Muscle of leg (tissue), 11 donors: ENCODE data around the gene MYO5C. TPM values are rescaled to one million over a fixed set of nuclear protein-coding genes. Genes with fewer than 3 reads are reported as not detected.
A peak's percentile ranks its signal among the peaks of the same experiment; 100 is the strongest.

Experiments used
- DNase-seq: peaks from one replicate; pipeline ENCODE4 v3.0.0; 2013
- H3K27ac ChIP-seq: one replicate; pipeline ENCODE4 v1.5.1; 2013; ENCODE audit warnings: mild to moderate bottlenecking, low read length, control low read depth
- H3K27me3 ChIP-seq: one replicate; pipeline ENCODE4 v1.6.1; 2013; ENCODE audit warnings: low read length; ENCODE audit not compliant: control insufficient read depth, insufficient read depth
- H3K36me3 ChIP-seq: one replicate; pipeline ENCODE4 v1.6.1; 2013; ENCODE audit warnings: low read length; ENCODE audit not compliant: control insufficient read depth, insufficient read depth
- H3K4me1 ChIP-seq: one replicate; pipeline ENCODE4 v1.6.1; 2013; ENCODE audit warnings: low read length; ENCODE audit not compliant: control insufficient read depth, insufficient read depth
- H3K4me3 ChIP-seq: one replicate; pipeline ENCODE4 v1.5.1; 2013; ENCODE audit warnings: low read length, control low read depth
- H3K9me3 ChIP-seq: replicated peaks from 2 replicates; pipeline ENCODE4 v1.6.1; 2013; ENCODE audit warnings: low read depth, low read length; ENCODE audit not compliant: control insufficient read depth
- WGBS: methylation state at CpG from one replicate; pipeline ENCODE4 v1.1.5; 2013; ENCODE audit warnings: missing lambda C conversion rate; ENCODE audit not compliant: insufficient coverage; 5-methylcytosine and 5-hydroxymethylcytosine counted together
- polyA plus RNA-seq, 8 donors: library from polyadenylated mRNA; unstranded; fragments of 120-200 nt; gene quantifications; one replicate each; pipeline versions ENCODE4 v1.2.1 to v1.2.3, GENCODE V29; 2013; ENCODE audit warnings: inconsistent platforms in 1 of 8, low replicate concordance in 1 of 8; ENCODE audit not compliant: insufficient read length in 8 of 8, insufficient read depth in 1 of 8
- total RNA-seq: library from RNA; stranded (reverse); fragments of 120-200 nt; gene quantifications from one replicate; pipeline ENCODE4 v1.2.4, GENCODE V29; 2013

Gene MYO5C
- total and polyA plus RNA-seq, 9 donors, result 4.9 to 12.4 (median 6.0) TPM

DNA sequence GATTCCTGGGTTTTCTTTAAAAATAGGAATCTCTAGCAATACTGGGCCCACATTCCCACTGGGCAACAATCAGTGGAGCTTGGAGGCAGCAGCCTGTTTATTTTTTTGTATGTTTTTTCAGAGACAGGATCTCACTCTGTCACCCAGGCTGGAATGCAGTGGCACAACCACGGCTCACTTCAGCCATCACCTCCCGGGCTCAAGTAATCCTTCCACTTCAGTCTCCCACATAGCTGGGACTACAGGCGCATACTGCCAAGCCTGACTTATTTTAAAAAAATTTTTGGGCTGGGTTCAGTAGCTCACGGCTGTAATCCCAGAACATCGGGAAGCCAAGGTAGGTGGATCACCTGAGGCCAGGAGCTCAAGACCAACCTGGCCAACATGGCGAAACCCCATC lies 75.4 kb downstream of the MYO5C start:
- Histone ChIP-seq H3K4me1 (no peaks in the 10 kb centered on the region), H3K27me3 (no peaks in the 10 kb centered on the region), H3K9me3 (no peaks in the 10 kb centered on the region), H3K4me3 (no peak overlapping the region), H3K27ac (no peak overlapping the region), H3K36me3 (peaks cover 30% of the 10 kb centered on the region)
- WGBS, result 90% methylated on average over 2 of the region's 6 CpGs
- DNase-seq, result no peak

DNA sequence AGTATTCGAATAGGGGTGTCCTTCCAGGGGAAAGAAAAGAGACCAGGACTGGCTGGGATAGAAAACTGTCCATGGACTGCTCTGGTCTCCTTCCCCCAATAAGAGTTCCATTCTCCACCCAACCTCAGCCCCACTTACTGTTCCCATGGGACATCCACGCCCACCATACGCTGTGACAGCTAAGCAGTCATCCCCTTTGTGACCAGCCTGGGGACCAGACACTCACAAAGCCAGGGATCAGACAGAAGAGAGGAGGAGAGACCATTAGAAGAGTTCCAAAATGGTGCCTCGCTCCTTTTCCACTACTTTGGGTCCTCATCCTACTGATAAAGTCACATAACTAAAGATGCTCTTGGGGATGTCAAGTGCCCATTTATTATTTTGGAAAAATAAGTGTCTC lies 76.8 kb downstream of the MYO5C start:
- Histone ChIP-seq H3K36me3 (peaks cover 30% of the 10 kb centered on the region), H3K4me3 (no peak overlapping the region), H3K9me3 (no peaks in the 10 kb centered on the region), H3K27me3 (no peaks in the 10 kb centered on the region), H3K4me1 (no peaks in the 10 kb centered on the region), H3K27ac (no peak overlapping the region)
- no CpG with 5 or more reads among the region's 4 CpGs for WGBS
- no peak for DNase-seq

DNA sequence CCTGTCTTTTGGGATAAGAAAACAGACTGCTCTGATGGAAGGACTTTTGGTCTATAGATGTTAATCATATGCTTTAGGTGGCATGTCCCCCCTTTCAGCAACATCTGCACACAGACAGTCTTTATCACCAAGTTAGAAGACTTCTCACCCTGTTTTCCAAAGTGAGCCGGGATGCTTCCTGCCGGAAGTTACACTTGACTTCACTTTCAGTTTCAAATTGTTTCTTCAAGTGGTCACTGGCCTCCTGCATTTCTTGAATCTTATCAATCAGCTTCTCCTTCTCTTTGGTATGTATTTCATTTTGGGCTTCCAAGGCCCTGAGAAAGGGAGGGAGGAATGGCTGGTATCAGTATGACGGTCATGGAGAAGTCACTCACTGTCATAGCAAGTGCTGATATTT lies 77.2 kb downstream of the MYO5C start:
- H3K9me3 ChIP-seq, result no peaks in the 10 kb centered on the region
- WGBS, result 100% methylated on average over 3 of the region's 3 CpGs

DNA sequence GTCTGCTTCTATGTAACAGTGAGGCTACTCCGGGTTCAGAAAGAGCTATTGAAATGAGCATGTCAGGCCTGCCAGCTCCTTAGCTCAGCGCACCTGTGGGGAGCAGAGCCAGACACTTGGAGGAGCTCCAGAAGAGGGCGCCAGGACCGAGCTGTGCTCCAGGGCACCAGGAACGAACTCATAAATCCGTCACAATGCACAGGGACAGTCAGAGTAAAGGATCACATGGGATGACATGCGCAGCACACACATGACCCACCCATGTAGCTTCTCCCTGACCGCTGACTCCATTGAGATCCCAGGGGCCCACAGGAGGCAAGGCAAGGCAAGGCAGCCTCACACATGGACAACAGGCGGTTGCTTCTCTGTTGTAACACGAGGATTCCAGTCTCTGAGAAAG lies 78.4 kb downstream of the MYO5C start:
- Histone ChIP-seq H3K36me3 (peaks cover 28% of the 10 kb centered on the region), H3K27me3 (no peaks in the 10 kb centered on the region), H3K4me3 (no peak overlapping the region), H3K4me1 (no peaks in the 10 kb centered on the region), H3K9me3 (no peaks in the 10 kb centered on the region), H3K27ac (no peak overlapping the region)
- 50% methylated on average over 7 of the region's 10 CpGs for WGBS
- DNase-seq, result no peak

More for the DNA sequence above, 77.2 kb downstream of the MYO5C start:
- no peaks in the 10 kb centered on the region for H3K4me1 ChIP-seq
- H3K4me3 ChIP-seq, result no peak overlapping the region
- DNase-seq, result no peak
- peaks cover 26% of the 10 kb centered on the region for H3K36me3 ChIP-seq
- no peak overlapping the region for H3K27ac ChIP-seq
- no peaks in the 10 kb centered on the region for H3K27me3 ChIP-seq

DNA sequence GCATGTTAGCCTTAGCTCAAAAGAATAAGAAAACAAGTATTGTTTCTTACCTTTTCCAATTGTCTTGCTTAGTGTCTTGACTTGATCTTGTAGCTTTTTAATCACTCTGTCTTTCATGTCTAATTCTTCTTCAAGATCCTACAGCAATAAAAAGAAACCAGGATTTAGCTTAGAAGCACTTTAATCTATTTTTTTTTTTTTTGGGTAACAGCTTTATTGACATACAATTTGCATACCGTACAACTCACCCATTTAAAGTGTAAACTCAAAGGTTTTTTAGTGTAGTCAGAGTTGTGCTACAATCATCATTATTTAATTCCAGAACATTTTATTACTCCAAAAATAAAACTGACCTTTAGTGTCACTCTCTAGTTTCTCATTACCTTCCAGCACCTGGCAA lies 81.1 kb downstream of the MYO5C start:
- H3K36me3 ChIP-seq, result peaks cover 31% of the 10 kb centered on the region
- H3K4me1 ChIP-seq, result no peaks in the 10 kb centered on the region
- DNase-seq, result no peak
- H3K9me3 ChIP-seq, result no peaks in the 10 kb centered on the region
- no CpG with 5 or more reads among the region's 1 CpG for WGBS
- H3K27me3 ChIP-seq, result no peaks in the 10 kb centered on the region
- H3K4me3 ChIP-seq, result no peak overlapping the region
- H3K27ac ChIP-seq, result no peak overlapping the region

DNA sequence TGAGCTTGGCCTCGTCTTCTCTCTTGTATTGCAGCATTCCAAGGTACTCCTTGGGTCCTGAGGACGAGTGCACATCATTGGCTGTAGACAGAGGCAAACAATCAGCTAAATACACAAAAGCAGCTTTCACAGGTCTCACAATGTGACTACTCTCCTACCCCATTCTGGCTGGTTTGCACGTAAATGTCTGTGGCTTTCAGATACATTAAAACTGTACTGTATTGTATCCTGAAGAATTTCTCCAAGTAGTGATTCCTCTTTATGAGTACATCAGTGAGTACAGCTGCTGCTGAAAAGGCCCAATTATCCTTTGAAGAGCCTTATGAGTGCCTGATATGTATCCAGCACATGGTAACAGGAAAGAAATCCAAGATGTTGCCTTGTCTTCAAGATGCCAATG lies 82.4 kb downstream of the MYO5C start:
- WGBS, result 69% methylated on average over 2 of the region's 3 CpGs
- no peak overlapping the region for H3K4me3 ChIP-seq
- H3K27ac ChIP-seq, result no peak overlapping the region
- DNase-seq, result no peak
- no peaks in the 10 kb centered on the region for H3K4me1 ChIP-seq
- H3K27me3 ChIP-seq, result no peaks in the 10 kb centered on the region
- peaks cover 23% of the 10 kb centered on the region for H3K36me3 ChIP-seq
- no peaks in the 10 kb centered on the region for H3K9me3 ChIP-seq

DNA sequence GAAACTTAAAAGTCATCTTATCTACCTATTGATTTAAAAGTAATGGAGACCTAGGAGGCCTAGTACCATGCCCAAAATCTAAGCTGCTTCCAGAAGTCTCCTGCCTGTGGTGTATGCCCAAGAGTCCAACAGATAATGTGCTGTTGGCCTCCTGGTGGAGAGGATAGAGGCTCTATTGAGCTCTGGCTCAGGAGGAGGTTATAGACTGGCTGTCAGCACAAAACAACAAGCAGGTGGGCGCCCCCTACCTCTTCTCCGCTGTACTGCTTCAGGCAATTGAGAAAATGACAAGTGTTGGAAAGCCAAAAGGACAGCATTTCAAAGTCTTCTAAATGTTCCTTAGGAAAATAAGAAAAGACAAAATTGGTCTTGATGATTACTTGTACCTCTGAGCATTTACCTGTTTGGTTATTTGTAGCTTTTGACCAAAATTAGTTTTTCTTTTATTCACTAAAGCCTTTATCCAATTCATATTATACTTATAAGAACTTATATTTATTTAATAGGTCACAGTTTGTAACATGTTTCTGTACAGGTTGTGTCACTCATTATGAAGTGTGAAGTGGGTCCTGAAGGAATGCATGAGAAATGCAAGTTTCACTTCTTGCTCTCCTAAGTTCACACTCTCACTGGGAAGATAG lies 87.2 kb downstream of the MYO5C start:
- no peak overlapping the region for H3K27ac ChIP-seq
- no CpG with 5 or more reads among the region's 2 CpGs for WGBS
- H3K27me3 ChIP-seq, result no peaks in the 10 kb centered on the region
- H3K9me3 ChIP-seq, result no peaks in the 10 kb centered on the region
- peak; percentile 32 for DNase-seq
- no peaks in the 10 kb centered on the region for H3K4me1 ChIP-seq
- peaks cover 19% of the 10 kb centered on the region for H3K36me3 ChIP-seq
- no peak overlapping the region for H3K4me3 ChIP-seq

DNA sequence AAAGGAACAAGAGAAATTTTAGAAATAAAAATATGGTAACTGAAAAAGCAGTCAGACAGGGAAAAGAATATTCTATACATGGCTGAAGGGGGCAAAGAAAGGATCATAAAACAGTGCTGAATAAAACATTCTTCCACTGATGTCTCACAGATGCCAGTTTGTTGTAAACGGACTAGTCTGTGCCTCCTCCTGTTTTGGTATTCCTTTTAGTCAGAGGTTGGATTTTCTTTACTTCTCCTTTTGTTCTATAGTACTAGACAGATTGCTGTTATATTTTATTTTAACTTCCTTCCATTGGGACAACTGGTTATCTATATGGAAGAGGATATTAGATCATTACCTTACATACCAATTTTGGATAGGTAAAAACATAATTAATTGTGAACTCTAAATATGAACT lies 88.4 kb downstream of the MYO5C start:
- Histone ChIP-seq H3K36me3 (peaks cover 14% of the 10 kb centered on the region), H3K9me3 (no peaks in the 10 kb centered on the region), H3K4me3 (no peak overlapping the region), H3K4me1 (no peaks in the 10 kb centered on the region), H3K27ac (no peak overlapping the region), H3K27me3 (no peaks in the 10 kb centered on the region)
- no CpG with 5 or more reads among the region's 1 CpG for WGBS
- no peak for DNase-seq

DNA sequence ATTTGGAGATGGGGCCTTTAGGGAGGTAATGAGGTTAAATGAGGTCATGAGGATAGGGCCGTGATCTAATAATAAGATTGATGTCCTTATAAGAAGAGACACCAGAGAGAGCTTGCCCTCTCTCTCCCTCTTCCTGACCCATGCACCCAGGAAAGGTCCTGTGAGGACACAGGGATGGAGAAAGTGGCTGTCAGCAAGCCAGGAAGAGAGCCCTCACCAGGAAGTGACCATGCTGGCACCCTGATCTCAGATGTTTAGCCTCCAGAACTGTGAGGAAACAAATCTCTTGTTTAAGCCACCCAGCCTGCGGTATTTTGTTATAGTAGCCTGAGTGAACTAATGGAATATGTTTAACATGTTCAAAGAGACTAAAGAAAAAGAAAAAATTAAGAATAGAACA lies 89.2 kb downstream of the MYO5C start:
- no CpG with 5 or more reads among the region's 2 CpGs for WGBS
- Histone ChIP-seq H3K4me3 (no peak overlapping the region), H3K27me3 (no peaks in the 10 kb centered on the region), H3K27ac (no peak overlapping the region), H3K9me3 (no peaks in the 10 kb centered on the region), H3K36me3 (peaks cover 10% of the 10 kb centered on the region), H3K4me1 (no peaks in the 10 kb centered on the region)
- no peak for DNase-seq

DNA sequence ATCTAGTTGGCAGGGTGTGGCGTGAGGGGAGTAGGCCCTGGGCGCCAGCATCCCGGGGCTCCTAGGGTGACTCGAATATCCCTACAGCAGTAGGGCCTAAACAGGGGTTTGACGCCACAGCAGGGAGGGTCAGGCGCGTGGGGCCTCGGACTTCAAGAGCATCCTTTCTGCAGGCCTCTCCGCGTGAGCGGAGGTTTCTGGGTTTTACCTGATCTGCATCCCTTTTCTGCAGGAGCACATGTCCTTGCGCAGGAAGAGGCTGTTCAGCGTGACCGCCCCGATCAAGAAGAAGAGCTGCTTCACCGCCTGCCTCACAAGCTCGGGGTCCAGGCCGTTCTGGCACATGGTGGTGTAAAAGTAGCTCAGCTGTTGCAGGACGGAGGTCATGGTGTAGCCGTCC lies 90.9 kb downstream of the MYO5C start:
- peaks cover 10% of the 10 kb centered on the region for H3K36me3 ChIP-seq
- 94% methylated on average over 20 of the region's 20 CpGs for WGBS
- H3K4me1 ChIP-seq, result no peaks in the 10 kb centered on the region
- H3K27ac ChIP-seq, result no peak overlapping the region
- no peak overlapping the region for H3K4me3 ChIP-seq
- no peaks in the 10 kb centered on the region for H3K9me3 ChIP-seq
- no peak for DNase-seq
- H3K27me3 ChIP-seq, result no peaks in the 10 kb centered on the region

DNA sequence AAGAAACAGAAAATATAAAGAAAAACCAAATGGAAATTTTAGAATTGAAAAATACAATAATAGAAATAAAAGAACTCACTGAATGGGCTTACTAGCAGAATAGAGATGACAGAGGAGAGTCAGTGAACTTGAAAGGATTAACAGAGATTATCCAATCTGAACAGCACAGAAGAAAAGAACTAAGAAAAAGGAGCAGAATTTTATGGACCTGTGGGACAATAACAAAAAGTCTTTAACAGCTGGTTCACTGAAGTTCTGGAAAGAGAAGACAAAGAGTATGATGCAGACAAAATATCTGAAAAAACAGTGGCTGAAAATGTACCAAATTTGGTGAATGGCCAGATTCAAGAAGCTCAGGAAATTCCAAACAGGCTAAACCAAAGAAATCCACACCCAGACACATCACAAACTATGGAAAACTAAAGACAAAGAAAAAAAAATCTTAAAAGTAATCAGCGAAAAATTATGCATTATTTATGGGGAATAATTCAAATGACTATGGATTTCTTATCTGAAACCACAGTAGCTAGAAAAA lies 94.7 kb downstream of the MYO5C start:
- no peak for DNase-seq
- H3K27ac ChIP-seq, result no peak overlapping the region
- H3K4me1 ChIP-seq, result no peaks in the 10 kb centered on the region
- no peaks in the 10 kb centered on the region for H3K9me3 ChIP-seq
- no peaks in the 10 kb centered on the region for H3K27me3 ChIP-seq
- no peak overlapping the region for H3K4me3 ChIP-seq
- H3K36me3 ChIP-seq, result peaks cover 14% of the 10 kb centered on the region
- WGBS, result no CpG with 5 or more reads among the region's 1 CpG
